HCT116 (cell line): Measurements from ENCODE around the gene CCBE1. TPM values are rescaled to one million over a fixed set of nuclear protein-coding genes. Genes with fewer than 3 reads are reported as not detected.

ENCODE experiments used
- ATAC-seq: fragments of 200-7000 bp; cut with Tn5 transposase; 2 replicates; pipeline ENCODE4 v1.9.1; 2020; ENCODE audit warnings: mild to moderate bottlenecking, moderate library complexity
- BruUV-seq: library from RNA; stranded (reverse); fragments of 400-500 nt; replicated peaks from 2 replicates; lab custom pipeline; 2021; lab: Mats Ljungman, UMichigan
- CTCF ChIA-PET: fragments of 300-600 bp; sonication (Branson Sonifier 250); formaldehyde crosslinking; loops from one replicate; lab custom pipeline; 2021; ENCODE audit warnings: antibody characterized with exemption; lab: Charles Lee
- POLR2A ChIA-PET: fragments of 300-600, 350-600 bp; sonication (Branson Sonifier 250); formaldehyde crosslinking; loops from one replicate; lab custom pipeline; 2021; ENCODE audit warnings: antibody characterized with exemption; lab: Charles Lee
- RAD21 ChIA-PET, 2 experiments: fragments of 300-600 bp; sonication (Branson Sonifier 250); formaldehyde crosslinking; loops; one replicate each; lab custom pipeline; 2023; ENCODE audit warnings: low total read pairs in 2 of 2; ENCODE audit not compliant: uncharacterized antibody in 2 of 2, unreplicated experiment in 2 of 2, low non-redundant PET in 1 of 2; lab: Charles Lee
- DNase-seq: peaks from one replicate; pipeline ENCODE4 v3.0.0-alpha.2; 2010; ENCODE audit warnings: low read depth, low spot score
- H2AFZ ChIP-seq: fragments of 200-600 bp; shearing (Covaris generic), sonication (generic); 2 replicates; pipeline ENCODE4 v1.6.1; 2017; ENCODE audit warnings: low read depth, mixed run types, mixed read lengths, antibody characterized with exemption, low read length; ENCODE audit not compliant: poor library complexity, severe bottlenecking
- H3K27ac ChIP-seq: 2 replicates; pipeline ENCODE4 v1.5.1; 2012; ENCODE audit warnings: low read depth, low read length
- H3K27me3 ChIP-seq: fragments of 200-600 bp; sonication (generic); 2 replicates; pipeline ENCODE4 v1.6.1; 2016; ENCODE audit warnings: mixed run types, low read length, mixed read lengths; ENCODE audit not compliant: insufficient read depth
- H3K36me3 ChIP-seq, 2 experiments: fragments of 200-500 bp in 1 of 2; fragments of 200-600 bp in 1 of 2; sonication (Bioruptor generic) in 1 of 2; sonication (generic) in 1 of 2; 2 replicates each; pipeline versions ENCODE4 v1.5.1 to v1.6.1; 2014 to 2016; ENCODE audit warnings: low read length in 2 of 2, inconsistent platforms in 1 of 2, mixed read lengths in 1 of 2, mixed run types in 1 of 2; ENCODE audit not compliant: insufficient read depth in 2 of 2, control insufficient read depth in 1 of 2
- H3K4me1 ChIP-seq, 2 experiments: fragments of 200-600 bp in 1 of 2; sonication (generic) in 1 of 2; 2 replicates each; pipeline versions ENCODE4 v1.5.1 to v1.6.1; 2012 to 2017; ENCODE audit warnings: low read length in 2 of 2, inconsistent platforms in 1 of 2, mild to moderate bottlenecking in 1 of 2, mixed read lengths in 1 of 2, mixed run types in 1 of 2, moderate library complexity in 1 of 2; ENCODE audit not compliant: insufficient read depth in 2 of 2, control insufficient read depth in 1 of 2
- H3K4me2 ChIP-seq: fragments of 200-600 bp; sonication (generic); 2 replicates; pipeline ENCODE4 v1.6.1; 2017; ENCODE audit warnings: mixed run types, low read length, mixed read lengths
- H3K4me3 ChIP-seq, 2 experiments: fragments of 200-600 bp in 1 of 2; sonication (generic) in 1 of 2; replicated peaks in 1 of 2; 2 replicates each; pipeline ENCODE4 v1.5.1; 2011 to 2016; ENCODE audit warnings: low read length in 2 of 2, control low read depth in 1 of 2, low read depth in 1 of 2, mild to moderate bottlenecking in 1 of 2, mixed read lengths in 1 of 2, mixed run types in 1 of 2
- H3K79me2 ChIP-seq: fragments of 200-600 bp; sonication (generic); 2 replicates; pipeline ENCODE4 v1.6.1; 2017; ENCODE audit warnings: mild to moderate bottlenecking, mixed run types, low read length, moderate library complexity, mixed read lengths; ENCODE audit not compliant: insufficient read depth
- H3K9ac ChIP-seq: fragments of 200-600 bp; sonication (generic); 2 replicates; pipeline ENCODE4 v1.6.1; 2016; ENCODE audit warnings: low read length, mixed read lengths
- H3K9me2 ChIP-seq: fragments of 200-600 bp; sonication (generic), shearing (Covaris generic); 2 replicates; pipeline ENCODE4 v1.6.1; 2017; ENCODE audit warnings: mixed run types, mild to moderate bottlenecking, moderate library complexity; ENCODE audit not compliant: insufficient read depth
- H3K9me3 ChIP-seq, 2 experiments: fragments of 200-500 bp in 1 of 2; fragments of 200-600 bp in 1 of 2; sonication (Bioruptor generic) in 1 of 2; sonication (generic) in 1 of 2; 2 replicates each; pipeline ENCODE4 v1.6.1; 2014 to 2017; ENCODE audit warnings: low read length in 2 of 2, mixed read lengths in 2 of 2, inconsistent platforms in 1 of 2, low read depth in 1 of 2, mild to moderate bottlenecking in 1 of 2, mixed run types in 1 of 2, moderate library complexity in 1 of 2; ENCODE audit not compliant: control insufficient read depth in 1 of 2, insufficient read depth in 1 of 2
- H4K20me1 ChIP-seq: fragments of 200-600 bp; sonication (generic), shearing (Covaris generic); 2 replicates; pipeline ENCODE4 v1.6.1; 2017; ENCODE audit warnings: mixed run types, mild to moderate bottlenecking, moderate library complexity; ENCODE audit not compliant: insufficient read depth
- CBX3 ChIP-seq: IDR thresholded peaks from 2 replicates; pipeline ENCODE4 v1.6.1; 2012; ENCODE audit warnings: low read depth
- CEBPB ChIP-seq: IDR thresholded peaks from 2 replicates; pipeline ENCODE4 v1.6.1; 2012; ENCODE audit warnings: low read depth
- ELF1 ChIP-seq: IDR thresholded peaks from 2 replicates; pipeline ENCODE4 v1.6.1; 2012; ENCODE audit warnings: low read depth, borderline replicate concordance
- EZH2 ChIP-seq: fragments of 200-600 bp; sonication (generic); IDR thresholded peaks from 2 replicates; pipeline ENCODE4 v1.6.1; 2017; ENCODE audit warnings: antibody characterized with exemption, mixed run types
- EZH2phosphoT487 ChIP-seq: fragments of 200-600 bp; IDR thresholded peaks from 2 replicates; pipeline ENCODE4 v1.6.1; 2018; ENCODE audit warnings: antibody characterized with exemption, borderline replicate concordance
- FOSL1 ChIP-seq: IDR thresholded peaks from 2 replicates; pipeline ENCODE4 v1.6.1; 2012; ENCODE audit warnings: low read depth
- JUND ChIP-seq: IDR thresholded peaks from 2 replicates; pipeline ENCODE4 v1.6.1; 2012
- MAX ChIP-seq: IDR thresholded peaks from 2 replicates; pipeline ENCODE4 v1.6.1; 2012
- POLR2A ChIP-seq: IDR thresholded peaks from 2 replicates; pipeline ENCODE4 v1.7.0; 2011; ENCODE audit warnings: borderline replicate concordance; ENCODE audit not compliant: insufficient read depth, insufficient read length; ENCODE audit errors: extremely low read depth
- POLR2AphosphoS5 ChIP-seq: IDR thresholded peaks from 2 replicates; pipeline ENCODE4 v1.6.1; 2011; ENCODE audit warnings: mild to moderate bottlenecking, low read depth, low read length, moderate library complexity
- RAD21 ChIP-seq: IDR thresholded peaks from 2 replicates; pipeline ENCODE4 v1.6.1; 2012; ENCODE audit warnings: low read depth, mild to moderate bottlenecking
- SIN3A ChIP-seq: IDR thresholded peaks from 2 replicates; pipeline ENCODE4 v1.6.1; 2012; ENCODE audit warnings: low read depth
- SP1 ChIP-seq: IDR thresholded peaks from 2 replicates; pipeline ENCODE4 v1.6.1; 2012; ENCODE audit warnings: low read depth
- SRF ChIP-seq: IDR thresholded peaks from 2 replicates; pipeline ENCODE4 v1.6.1; 2012; ENCODE audit warnings: low read depth
- TCF7L2 ChIP-seq: IDR thresholded peaks from 2 replicates; pipeline ENCODE4 v1.7.0; 2011; ENCODE audit warnings: borderline replicate concordance, inconsistent platforms; ENCODE audit not compliant: insufficient read depth, insufficient read length; ENCODE audit errors: extremely low read depth
- YY1 ChIP-seq: IDR thresholded peaks from 2 replicates; pipeline ENCODE4 v1.6.1; 2011; ENCODE audit warnings: low read length, low read depth, moderate library complexity, mild to moderate bottlenecking; ENCODE audit not compliant: insufficient replicate concordance; ENCODE audit errors: extremely low read depth
- ZNF274 ChIP-seq: fragments of 200-500 bp; sonication (Bioruptor generic); IDR thresholded peaks from 2 replicates; pipeline ENCODE4 v1.6.1; 2014; ENCODE audit warnings: mild to moderate bottlenecking, low read depth, low read length, inconsistent platforms
- intact Hi-C: fragments of 100-400 bp; cut with micrococcal nuclease; formaldehyde crosslinking; loops from 2 replicates; pipeline ENCODE4 v1.10.0; 2022
- total RNA-seq: library from RNA; stranded (reverse); gene quantifications from one replicate; pipeline ENCODE4 v1.2.1, GENCODE V29; 2021; ENCODE audit not compliant: unreplicated experiment
- TF ChIP-seq, protein P1 (sequence below), 3 experiments: fragments of 200-600 bp in 1 of 3; sonication (generic) in 1 of 3; IDR thresholded peaks in 2 of 3; conservative IDR thresholded peaks in 1 of 3; 2 replicates each; pipeline ENCODE4 v1.5.1; 2012 to 2017; ENCODE audit warnings: low read depth in 2 of 3, low read length in 2 of 3, antibody characterized with exemption in 1 of 3, borderline replicate concordance in 1 of 3, control low read depth in 1 of 3, mild to moderate bottlenecking in 1 of 3, mixed read lengths in 1 of 3, mixed run types in 1 of 3, moderate library complexity in 1 of 3; ENCODE audit not compliant: insufficient read depth in 1 of 3
- TF ChIP-seq, protein P2 (sequence below): IDR thresholded peaks from 2 replicates; pipeline ENCODE4 v1.6.1; 2011; ENCODE audit warnings: mild to moderate bottlenecking, low read length, moderate library complexity; ENCODE audit not compliant: insufficient replicate concordance; ENCODE audit errors: extremely low read depth
- TF ChIP-seq, protein P3 (sequence below): IDR thresholded peaks from 2 replicates; pipeline ENCODE4 v1.6.1; 2012

The CCBE1 gene
- total RNA-seq, 1 experiment from 2014 or later: 0.84 TPM

DNA sequence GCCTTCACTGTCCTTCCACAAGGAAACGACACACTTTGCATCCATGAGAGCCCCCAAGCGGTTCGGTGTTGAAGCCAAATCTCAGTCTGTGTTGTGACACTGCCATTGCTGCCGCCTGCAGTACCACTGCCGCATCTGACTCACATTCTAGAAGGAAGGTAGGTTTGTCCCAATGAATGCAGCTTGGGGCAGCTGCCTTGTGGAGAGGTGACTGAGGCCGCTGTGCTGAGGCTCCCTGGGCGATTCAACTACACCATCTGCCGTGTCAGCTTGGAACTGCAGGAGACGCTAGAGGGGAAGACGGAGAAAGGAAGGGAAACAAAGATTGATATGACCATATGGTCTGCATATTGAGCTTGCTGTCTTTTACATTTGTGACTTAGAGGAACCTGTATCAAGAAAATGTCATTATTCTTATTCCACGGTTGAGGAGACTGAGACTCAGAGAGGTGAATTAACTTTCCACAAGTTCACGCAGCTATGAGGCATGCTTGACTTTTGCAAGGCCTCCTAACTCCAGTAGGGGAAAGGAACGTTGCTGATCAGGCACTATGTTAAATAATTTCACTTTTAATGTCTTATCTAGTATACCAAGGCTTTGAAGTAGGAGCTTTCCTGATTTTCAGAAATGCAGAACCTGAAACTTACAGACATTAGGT lies 294.7 kb downstream of the CCBE1 start (continued):
- TF ChIP-seq JUND (no peak), SIN3A (no peak), CBX3 (peak; percentile 91), FOSL1 (no peak), POLR2AphosphoS5 (no peak)

- ATAC-seq (no peak), DNase-seq (no peak)
- TF ChIP-seq, protein P1, sequence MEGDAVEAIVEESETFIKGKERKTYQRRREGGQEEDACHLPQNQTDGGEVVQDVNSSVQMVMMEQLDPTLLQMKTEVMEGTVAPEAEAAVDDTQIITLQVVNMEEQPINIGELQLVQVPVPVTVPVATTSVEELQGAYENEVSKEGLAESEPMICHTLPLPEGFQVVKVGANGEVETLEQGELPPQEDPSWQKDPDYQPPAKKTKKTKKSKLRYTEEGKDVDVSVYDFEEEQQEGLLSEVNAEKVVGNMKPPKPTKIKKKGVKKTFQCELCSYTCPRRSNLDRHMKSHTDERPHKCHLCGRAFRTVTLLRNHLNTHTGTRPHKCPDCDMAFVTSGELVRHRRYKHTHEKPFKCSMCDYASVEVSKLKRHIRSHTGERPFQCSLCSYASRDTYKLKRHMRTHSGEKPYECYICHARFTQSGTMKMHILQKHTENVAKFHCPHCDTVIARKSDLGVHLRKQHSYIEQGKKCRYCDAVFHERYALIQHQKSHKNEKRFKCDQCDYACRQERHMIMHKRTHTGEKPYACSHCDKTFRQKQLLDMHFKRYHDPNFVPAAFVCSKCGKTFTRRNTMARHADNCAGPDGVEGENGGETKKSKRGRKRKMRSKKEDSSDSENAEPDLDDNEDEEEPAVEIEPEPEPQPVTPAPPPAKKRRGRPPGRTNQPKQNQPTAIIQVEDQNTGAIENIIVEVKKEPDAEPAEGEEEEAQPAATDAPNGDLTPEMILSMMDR (IDR thresholded peaks at IDR 0.05 in 2 of 3, conservative IDR thresholded peaks at IDR 0.05 in 1 of 3; ENCODE audit: borderline replicate concordance in 1 of 3, insufficient read depth in 1 of 3, low read depth in 2 of 3, low read length in 2 of 3): no peak
- TF ChIP-seq SRF: no peak
- no peak for TF ChIP-seq CBX3
- no peak for TF ChIP-seq RAD21
- TF ChIP-seq POLR2A: no peak
- no peak for TF ChIP-seq EZH2phosphoT487
- no peak for TF ChIP-seq CEBPB
- TF ChIP-seq FOSL1: no peak
- TF ChIP-seq, protein P2, sequence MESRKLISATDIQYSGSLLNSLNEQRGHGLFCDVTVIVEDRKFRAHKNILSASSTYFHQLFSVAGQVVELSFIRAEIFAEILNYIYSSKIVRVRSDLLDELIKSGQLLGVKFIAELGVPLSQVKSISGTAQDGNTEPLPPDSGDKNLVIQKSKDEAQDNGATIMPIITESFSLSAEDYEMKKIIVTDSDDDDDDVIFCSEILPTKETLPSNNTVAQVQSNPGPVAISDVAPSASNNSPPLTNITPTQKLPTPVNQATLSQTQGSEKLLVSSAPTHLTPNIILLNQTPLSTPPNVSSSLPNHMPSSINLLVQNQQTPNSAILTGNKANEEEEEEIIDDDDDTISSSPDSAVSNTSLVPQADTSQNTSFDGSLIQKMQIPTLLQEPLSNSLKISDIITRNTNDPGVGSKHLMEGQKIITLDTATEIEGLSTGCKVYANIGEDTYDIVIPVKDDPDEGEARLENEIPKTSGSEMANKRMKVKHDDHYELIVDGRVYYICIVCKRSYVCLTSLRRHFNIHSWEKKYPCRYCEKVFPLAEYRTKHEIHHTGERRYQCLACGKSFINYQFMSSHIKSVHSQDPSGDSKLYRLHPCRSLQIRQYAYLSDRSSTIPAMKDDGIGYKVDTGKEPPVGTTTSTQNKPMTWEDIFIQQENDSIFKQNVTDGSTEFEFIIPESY: no peak
- no peak for TF ChIP-seq EZH2
- TF ChIP-seq YY1: no peak
- no peak for TF ChIP-seq ELF1
- TF ChIP-seq SIN3A: no peak
- no peak for TF ChIP-seq TCF7L2
- TF ChIP-seq MAX: no peak
- TF ChIP-seq, protein P3, sequence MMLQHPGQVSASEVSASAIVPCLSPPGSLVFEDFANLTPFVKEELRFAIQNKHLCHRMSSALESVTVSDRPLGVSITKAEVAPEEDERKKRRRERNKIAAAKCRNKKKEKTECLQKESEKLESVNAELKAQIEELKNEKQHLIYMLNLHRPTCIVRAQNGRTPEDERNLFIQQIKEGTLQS: no peak
- no peak for TF ChIP-seq SP1
- no peak for TF ChIP-seq ZNF274
- TF ChIP-seq POLR2AphosphoS5: no peak
- H3K4me1 ChIP-seq: no peaks in the 10 kb centered on the region
- H3K9me2 ChIP-seq: no peaks in the 10 kb centered on the region
- H2AFZ ChIP-seq: no peak overlapping the region
- no peak overlapping the region for H3K9ac ChIP-seq
- no peak overlapping the region for H3K4me2 ChIP-seq
- H3K9me3 ChIP-seq: no peaks in the 10 kb centered on the region
- no peaks in the 10 kb centered on the region for H3K36me3 ChIP-seq
- no peaks in the 10 kb centered on the region for H3K27me3 ChIP-seq
- intact Hi-C loops: loop anchor here (5.0 kb wide), 4 partner anchors 43 to 633 kb away; partner anchors contain the start of gene LMAN1
- ChIA-PET POLR2A (no interaction called here), CTCF (no interaction called here), RAD21 (no interaction called here)
- no TSS peak for BruUV-seq
- no peak overlapping the region for H3K4me3 ChIP-seq
- no peak overlapping the region for H3K27ac ChIP-seq
- no peaks in the 10 kb centered on the region for H3K79me2 ChIP-seq
- no peaks in the 10 kb centered on the region for H4K20me1 ChIP-seq
These were observed 296.8 kb downstream of the CCBE1 start for GRCh38 chr18:59400407-59400806.
